ENCODE data around the gene SMPD1.

Gene SMPD1

DNA sequence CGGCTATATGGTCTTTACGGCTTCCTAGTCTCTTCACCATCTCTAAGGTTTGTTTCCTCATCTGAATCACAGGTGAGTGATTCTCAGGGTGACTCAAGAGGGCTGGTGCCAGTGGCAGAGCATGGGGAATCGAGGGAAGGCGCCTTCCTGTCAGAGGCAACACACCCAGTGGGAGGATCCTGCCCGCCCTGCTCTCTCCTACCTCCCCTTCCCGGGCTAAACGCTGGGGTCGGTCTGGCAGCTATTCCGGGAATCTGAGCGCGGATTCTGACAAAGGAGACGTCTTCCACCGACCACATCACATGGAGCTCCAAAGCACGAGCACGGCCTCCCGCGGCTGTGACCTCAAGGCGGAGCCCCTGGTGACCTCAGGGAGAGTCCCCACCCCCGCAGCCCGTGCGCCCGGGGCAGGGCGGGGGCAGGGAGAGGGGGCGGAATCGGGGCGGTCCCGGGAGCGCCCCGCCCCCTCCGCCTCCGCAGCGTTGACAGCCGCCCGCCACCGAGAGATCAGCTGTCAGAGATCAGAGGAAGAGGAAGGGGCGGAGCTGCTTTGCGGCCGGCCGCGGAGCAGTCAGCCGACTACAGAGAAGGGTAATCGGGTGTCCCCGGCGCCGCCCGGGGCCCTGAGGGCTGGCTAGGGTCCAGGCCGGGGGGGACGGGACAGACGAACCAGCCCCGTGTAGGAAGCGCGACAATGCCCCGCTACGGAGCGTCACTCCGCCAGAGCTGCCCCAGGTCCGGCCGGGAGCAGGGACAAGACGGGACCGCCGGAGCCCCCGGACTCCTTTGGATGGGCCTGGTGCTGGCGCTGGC lies at the start of gene SMPD1:
Gene SMPD1, plus strand, starts transcription at position 570 of the 813 bp plus-strand sequence. Its CDS starts 125 bp downstream, at position 695.
- H3K4me1 Mint-ChIP-seq = peaks cover 26% of the 10 kb centered on the region
- no peaks in the 10 kb centered on the region for H3K9me3 Mint-ChIP-seq
- peak within 1 kb of the TSS; percentile 43 to 80 (median 76) for H3K27ac Mint-ChIP-seq
- TF ChIP-seq CTCF (IDR thresholded peaks at IDR 0.05; ENCODE audit: unreplicated experiment in 3 of 3) = no peak
- peaks cover 11% of the 10 kb centered on the region for H3K36me3 Mint-ChIP-seq (ENCODE audit: low read depth)
- H3K27me3 Mint-ChIP-seq (ENCODE audit: low read depth) = peaks cover 7% of the 10 kb centered on the region
- H3K4me3 Mint-ChIP-seq = peak within 1 kb of the TSS; percentile 79 to 96 (median 92)

DNA sequence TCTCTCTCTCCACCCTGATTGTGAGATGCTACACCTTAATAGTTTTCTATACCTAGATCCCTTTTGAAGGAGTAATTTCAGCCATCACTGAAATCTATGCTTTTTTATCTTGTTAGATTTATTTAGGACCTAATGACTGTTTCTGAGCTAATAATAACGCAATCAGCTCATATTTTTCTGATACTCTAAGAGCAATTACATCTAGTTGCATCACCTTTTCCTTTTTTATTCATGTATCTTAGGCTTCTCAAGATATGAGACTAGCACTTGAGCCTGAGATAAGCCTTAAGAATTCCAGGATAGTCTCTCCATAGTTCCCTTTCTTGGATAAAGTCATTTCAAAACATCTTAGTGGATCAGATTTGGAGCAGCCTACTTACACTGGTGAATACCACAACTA lies 44.9 kb upstream of the SMPD1 start:
- Mint-ChIP-seq H3K9me3 (no peaks in the 10 kb centered on the region), H3K4me3 (no peak overlapping the region), H3K27ac (no peak overlapping the region), H3K36me3 (ENCODE audit: low read depth) (no peaks in the 10 kb centered on the region), H3K27me3 (ENCODE audit: low read depth) (peaks cover 4% of the 10 kb centered on the region), H3K4me1 (no peaks in the 10 kb centered on the region)
- TF ChIP-seq CTCF (IDR thresholded peaks at IDR 0.05; ENCODE audit: unreplicated experiment in 3 of 3) = no peak

GRCh38 chr11:6350043-6350442 lies 40.2 kb upstream of the SMPD1 start:
- H3K27ac Mint-ChIP-seq = no peak overlapping the region
- H3K27me3 Mint-ChIP-seq (ENCODE audit: low read depth) = peaks cover 4% of the 10 kb centered on the region
- no peaks in the 10 kb centered on the region for H3K9me3 Mint-ChIP-seq
- no peaks in the 10 kb centered on the region for H3K36me3 Mint-ChIP-seq (ENCODE audit: low read depth)
- no peak overlapping the region for H3K4me3 Mint-ChIP-seq
- H3K4me1 Mint-ChIP-seq = peaks cover 11% of the 10 kb centered on the region
- TF ChIP-seq CTCF (IDR thresholded peaks at IDR 0.05; ENCODE audit: unreplicated experiment in 3 of 3) = no peak

DNA sequence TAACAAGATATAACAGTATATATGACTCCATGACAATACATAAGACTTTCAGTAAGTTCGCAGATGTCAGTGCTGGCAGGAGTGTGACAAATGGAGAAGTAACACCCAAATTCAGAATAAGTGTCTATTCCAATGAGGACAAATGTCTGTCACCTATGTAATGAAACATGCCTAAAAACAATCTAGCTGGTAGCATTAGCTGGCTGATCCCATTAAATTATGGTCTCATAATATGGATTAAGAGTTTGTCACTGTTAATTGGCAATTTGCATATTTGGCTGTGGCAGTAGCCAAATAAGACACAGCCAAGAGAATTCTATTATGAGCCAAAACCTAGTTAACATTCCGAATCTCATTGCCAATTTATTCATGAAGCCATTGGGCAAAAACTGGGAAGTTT lies 39.8 kb upstream of the SMPD1 start:
- Mint-ChIP-seq H3K4me1 (peaks cover 11% of the 10 kb centered on the region), H3K27me3 (ENCODE audit: low read depth) (peaks cover 4% of the 10 kb centered on the region), H3K9me3 (no peaks in the 10 kb centered on the region), H3K36me3 (ENCODE audit: low read depth) (no peaks in the 10 kb centered on the region), H3K4me3 (no peak overlapping the region), H3K27ac (no peak overlapping the region)
- no peak for TF ChIP-seq CTCF (IDR thresholded peaks at IDR 0.05; ENCODE audit: unreplicated experiment in 3 of 3)

DNA sequence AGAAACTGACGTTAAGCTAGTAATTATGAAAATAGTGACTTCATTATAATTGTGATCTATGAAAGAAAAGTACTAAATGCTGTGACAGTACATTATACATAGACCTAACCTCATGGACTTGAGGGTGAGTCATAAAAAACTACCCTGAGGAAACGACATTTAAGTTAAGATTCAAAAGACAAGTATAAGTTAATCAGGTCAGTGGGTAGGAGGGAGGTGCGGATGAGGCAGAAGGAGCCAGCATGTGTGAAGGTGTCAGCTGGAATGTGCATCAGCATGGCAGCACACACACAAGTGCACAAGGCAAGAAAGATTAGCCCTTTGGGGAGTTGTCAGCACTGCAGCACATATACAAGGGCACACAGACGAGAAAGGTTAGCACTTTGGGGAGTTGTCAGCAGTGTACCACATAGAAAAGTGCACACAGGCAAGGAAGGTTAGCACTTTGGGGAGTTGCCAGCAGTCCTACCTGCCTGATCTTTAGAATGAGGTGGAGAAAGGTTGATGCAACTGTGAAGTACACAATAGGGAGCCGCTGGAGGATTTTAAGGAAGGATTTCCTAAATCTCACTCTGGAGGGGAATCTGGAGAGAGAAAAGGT lies 38.4 kb upstream of the SMPD1 start:
- Mint-ChIP-seq H3K27me3 (ENCODE audit: low read depth) (peaks cover 4% of the 10 kb centered on the region), H3K4me3 (no peak overlapping the region), H3K4me1 (peaks cover 17% of the 10 kb centered on the region), H3K27ac (no peak overlapping the region), H3K36me3 (ENCODE audit: low read depth) (no peaks in the 10 kb centered on the region), H3K9me3 (no peaks in the 10 kb centered on the region)
- TF ChIP-seq CTCF (IDR thresholded peaks at IDR 0.05; ENCODE audit: unreplicated experiment in 3 of 3) = no peak
